Fibroblast of the conjunctiva (primary cell): ENCODE results near the gene MEGF11.
A peak's percentile ranks its signal among the peaks of the same experiment; 100 is the strongest.
"Not testable (repeated sequence)": the region's sequence is repeated elsewhere in the genome, so short reads cannot be mapped to it uniquely, and the experiment has no call there.

Experiments used
- DNase-seq: peaks from one replicate; pipeline ENCODE4 v3.0.0-alpha.2; 2010; ENCODE audit warnings: low read depth

MEGF11 gene

DNA sequence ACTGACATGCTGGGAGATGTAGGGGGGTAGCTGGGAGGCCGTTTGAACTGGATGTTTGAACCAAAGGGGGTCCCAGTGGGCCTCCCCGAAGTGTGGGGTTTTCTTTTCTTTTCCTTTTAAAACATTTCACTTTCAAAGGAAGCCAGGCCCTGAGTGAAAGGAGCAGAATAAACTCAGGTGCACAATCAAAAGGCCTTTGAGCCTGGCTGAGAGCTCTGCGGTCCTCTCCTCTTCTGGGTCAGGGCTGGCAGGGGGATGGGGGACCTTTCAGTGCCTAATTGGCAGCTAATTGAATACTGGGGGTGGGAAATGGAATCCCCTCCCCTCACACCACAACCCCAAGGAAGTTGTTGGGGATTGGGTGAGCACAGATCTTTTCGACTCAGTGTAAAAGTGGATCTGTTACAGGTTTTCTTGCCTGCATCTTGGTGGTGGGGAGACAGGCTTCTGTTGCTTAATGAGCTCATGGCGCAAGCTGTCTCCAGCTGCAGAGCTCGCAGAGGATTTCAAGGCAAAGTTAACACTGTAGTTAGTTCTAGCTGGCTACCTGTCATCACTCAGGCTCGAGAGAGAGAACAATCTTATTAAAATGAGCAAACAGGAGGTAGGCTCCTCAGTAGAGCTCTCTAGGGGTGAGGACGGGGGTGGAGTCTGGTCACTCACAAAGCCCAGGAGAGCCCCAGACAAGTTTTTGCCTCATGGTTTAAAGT lies 251.7 kb downstream of the MEGF11 start:
- DNase-seq: no peak

DNA sequence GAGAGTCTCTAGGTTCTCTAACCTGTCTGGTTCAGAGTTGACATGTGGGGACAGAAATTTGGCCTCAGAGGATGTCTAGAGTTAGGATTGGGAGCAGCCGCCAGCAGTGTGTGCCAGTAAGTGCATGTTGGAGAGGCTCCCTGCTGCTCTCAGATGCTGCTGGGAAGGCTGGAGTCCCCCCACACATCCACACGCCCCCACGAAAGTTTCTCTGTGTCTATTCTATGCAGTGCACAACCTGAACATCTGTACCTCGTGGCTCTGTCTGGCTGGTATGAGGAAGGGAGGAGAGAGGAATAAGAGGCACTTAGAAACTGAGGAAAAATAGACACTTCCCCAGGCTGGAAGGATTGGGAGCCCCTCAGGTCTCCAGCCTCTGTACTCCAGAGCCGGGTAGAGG lies 252.5 kb downstream of the MEGF11 start:
- no peak for DNase-seq

DNA sequence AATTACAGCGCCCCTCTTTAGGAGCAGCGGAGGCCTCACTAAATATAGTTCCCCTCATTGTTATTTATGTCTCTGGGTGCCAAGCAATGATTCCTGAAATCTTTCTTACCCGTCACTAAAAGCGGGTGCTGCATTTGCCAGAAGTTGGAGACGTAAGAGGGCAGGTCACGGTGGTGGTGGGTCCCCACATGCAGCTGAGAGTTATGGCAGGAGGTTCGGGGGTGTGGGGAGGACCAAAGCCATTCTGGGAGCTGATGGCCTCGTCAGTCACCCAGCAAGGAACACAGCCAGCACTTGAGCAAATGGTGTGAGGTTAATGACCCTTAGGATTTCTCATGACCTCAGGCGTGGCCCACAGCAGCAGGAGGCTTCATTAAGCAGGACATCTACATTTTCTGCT lies 255.1 kb downstream of the MEGF11 start:
- no peak for DNase-seq

DNA sequence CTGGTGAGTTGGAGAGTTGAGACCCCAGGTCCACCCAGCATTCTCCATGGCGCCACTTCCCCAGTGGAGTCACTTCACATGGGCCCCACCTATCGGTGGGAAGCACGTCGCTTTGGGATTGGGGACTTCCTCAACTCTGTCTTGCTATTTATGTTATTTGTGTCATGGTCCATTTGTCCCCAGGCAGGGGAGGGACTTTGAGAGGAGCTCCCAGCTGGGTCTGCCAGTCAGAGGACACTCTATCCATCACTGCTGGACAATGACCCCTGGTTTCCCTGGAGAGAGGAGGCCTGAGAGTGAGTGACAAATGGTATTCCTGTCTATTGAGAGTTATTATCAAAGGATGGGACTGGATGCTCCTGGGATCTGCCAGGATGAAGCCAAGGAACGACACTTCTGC lies 256.6 kb downstream of the MEGF11 start:
- DNase-seq: no peak

DNA sequence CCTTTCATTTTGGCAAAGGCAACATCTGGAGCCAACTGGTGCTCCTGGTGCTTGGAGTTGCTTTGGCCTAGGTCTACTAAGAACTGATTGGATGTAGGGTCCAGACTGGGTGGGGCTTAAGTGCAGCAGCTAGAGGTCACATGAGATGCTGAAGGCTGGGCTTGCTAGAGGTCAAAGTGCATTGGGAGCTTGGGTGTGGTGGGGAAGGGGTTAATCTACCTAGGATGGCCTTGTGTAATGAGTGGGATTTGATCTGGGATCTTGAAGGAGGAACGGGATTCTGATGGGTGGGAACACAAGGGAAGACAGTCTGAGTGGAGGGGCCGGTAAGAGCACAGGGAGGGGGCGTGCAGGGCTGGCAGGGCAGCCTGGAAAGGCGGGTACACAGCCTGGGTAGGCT lies 258.7 kb downstream of the MEGF11 start:
- DNase-seq: no peak

DNA sequence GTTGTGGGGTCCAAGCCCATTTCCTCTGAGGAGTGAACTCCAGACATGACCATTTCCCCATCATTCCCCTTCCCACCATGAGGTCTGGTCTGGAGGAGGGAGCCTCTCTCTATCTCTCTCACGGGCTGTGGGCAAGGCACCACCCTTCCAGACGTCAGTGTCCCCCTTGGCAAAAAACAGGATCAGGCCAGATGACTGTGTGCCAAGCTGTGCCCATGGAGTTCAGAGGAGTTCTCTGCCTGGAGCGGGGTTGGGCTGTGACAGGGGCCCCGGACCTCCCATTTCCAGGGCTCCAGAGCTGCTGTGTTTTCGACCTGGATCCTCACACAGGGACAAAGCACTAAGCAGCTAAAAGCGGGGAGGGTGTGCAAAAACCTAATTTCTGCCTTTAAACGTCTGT lies 259.8 kb downstream of the MEGF11 start:
- no peak for DNase-seq

DNA sequence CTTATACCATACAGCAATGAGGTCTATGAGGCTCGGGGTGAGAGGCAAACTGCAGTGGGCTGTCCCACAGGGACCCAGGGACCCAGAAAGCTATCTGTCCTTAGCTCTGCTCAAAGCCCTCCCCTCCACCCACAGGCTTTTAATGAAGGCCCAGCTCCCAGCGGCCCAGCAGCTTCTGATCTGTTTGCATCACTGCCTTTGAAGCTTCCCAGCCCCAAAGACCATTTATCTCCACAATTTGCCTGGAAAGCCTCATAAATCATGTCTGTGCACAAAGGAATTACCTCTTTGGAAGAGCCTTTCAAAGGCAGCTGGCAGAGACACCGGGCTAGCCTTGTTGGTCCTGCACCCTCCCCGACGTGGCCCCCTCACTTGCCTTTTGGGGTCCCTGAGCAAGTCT lies 260.3 kb downstream of the MEGF11 start:
- DNase-seq: no peak

DNA sequence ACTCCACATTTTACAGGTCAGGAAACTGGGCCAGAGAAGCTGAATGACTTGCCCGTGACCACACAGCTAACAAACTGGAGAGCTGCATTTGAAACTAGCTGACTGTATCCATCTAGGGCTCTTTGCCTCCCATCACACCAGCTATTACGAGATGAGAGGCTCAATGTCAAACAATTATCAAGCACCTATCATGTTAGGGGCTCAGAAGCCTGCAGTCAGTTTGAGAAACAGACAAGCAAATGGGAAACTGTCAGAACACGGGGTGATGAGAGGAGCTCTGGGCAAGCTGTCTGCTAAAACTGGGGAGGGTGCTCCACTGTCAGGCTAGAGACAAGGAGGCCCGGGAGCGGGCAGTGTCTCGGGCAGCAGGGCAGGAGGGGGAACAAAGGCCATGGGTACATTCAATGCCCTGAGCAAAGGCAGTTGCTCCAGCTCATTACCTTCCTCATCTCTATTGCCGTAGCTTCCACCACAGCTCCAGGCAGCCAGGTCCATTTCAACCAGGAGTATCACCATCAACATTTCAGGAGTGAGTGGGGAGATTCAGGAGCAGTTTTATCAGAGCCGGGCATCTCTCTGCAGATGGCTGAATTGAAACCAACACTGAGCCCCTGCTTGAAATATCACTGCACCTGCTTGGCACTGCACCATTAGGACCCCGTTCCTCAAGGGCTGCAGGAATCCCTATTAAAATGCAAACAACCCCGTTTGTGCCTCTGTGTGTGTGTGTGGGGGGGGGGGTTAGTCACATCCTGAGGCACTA lies 261.6 kb downstream of the MEGF11 start:
- no peak for DNase-seq

DNA sequence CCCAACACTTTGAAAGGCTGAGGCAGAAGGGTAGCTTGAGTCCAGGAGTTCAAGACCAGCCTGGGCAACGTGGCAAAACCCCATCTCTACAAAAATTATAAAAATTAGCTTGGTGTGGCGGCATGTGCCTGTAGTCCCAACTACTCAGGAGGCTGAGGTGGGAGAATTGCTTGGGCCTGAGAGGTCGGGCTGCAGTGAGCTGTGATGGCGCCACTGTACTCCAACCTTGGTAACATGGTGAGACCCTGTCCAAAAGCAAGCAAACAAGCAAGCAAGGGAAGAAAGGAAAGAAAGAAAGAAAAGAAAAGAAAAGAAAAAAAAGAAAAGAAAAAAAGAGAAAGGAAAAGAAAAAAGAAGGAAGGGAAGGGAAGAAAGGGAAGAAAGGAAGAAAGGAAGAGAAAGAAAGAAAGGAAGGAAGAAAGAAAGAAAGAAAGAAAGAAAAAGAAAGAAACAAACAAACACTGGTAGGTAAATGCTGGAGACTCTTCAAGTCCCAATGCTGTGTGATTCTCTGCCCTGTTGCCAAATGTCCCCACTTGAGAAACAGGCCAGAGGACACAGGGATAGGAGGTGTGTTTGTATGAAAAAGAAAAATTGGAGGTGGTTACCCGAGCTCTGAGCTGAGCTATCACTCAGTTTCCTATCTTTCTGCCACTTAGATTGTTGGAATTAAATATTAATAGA lies 263.1 kb downstream of the MEGF11 start:
- no peak for DNase-seq

DNA sequence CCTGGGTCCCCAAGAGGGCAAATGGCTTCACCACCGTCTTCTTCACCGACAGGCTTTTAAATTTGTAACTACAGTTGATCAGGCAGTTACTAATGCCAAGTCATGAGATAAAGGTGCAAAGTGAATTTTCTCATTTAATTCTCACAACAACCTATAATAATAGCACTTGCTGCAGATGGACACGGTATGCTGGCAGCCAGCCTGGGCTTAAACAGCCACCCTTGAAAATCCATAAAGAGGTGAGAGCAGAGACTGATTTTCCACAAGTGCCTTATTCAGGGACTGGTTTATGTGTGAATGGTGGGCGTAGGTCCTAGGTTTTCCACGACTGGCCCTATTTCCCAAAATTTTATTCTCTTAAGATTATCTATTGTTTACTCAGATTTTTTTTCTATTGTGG lies 266.4 kb downstream of the MEGF11 start:
- DNase-seq: no peak

DNA sequence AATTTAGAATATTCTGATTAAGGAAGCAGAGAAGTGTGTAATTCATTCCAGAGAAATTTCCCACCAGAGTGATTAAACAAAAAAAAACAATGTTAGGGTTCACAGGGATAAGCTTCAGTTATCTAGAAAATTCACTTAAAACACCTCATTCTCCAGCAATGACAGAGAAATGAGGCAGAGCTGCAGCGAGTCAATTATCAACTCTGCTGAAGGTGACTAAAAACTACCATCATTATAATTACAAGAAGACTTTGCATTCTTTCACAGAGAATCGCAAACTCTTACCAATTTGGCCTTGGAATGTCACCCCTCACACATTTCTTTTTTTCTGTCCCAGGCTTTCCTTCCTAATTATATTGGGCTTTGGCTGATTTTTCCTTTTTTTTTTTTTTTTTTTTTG lies 267.1 kb downstream of the MEGF11 start:
- DNase-seq: no peak

DNA sequence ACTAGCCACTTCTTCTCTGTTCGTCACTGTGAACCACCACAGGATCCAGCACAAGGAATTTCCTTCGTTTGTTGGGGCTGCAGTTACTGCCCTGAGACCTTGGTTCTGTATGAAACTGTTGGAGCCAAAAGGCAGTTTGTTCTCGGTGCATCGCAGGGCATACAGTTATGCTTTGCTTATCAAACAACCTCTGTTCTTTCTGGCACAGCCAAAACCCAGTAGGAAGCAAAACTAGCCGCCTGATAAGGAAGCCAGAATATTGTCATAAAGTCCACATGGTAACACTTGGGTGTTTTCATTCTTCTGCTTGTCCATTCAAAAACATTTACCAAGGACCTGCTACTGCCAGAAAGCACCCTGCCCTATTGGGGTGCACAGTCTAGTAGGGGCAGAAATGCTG lies 268.2 kb downstream of the MEGF11 start:
- no peak for DNase-seq

DNA sequence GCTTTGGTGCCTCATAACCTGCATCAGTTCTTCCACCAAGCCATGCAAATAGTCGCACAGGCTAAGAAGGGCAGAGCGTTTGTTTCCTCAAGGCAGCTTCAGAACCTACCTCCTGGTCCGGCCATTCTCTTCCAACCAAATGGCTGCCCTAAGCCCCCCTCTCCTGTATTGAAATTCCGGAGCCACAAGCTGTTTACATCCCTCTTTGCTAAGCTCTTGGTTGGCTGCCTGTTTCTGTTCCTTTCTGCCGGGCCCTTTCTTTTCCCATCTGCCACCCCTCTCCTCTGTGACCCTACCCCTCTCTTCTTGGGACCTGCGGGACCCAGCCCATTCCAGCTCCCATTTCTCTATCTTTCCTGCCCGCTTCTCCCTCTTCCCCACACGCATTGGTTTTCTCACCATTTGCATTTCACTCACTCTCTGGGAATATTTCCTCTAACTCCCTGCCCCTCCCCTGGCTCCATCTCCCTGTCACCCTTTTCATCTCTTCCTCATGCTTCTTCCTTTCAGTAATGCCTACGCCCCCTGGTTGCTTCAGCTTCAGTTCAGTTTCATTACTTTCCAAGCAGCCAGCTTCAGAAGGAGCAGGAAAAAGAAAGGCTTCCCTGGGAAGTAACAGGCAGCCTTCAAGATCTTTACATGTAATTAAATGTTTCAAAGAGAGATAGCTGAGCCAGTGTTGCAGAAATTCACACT lies 270.8 kb downstream of the MEGF11 start:
- DNase-seq: no peak

DNA sequence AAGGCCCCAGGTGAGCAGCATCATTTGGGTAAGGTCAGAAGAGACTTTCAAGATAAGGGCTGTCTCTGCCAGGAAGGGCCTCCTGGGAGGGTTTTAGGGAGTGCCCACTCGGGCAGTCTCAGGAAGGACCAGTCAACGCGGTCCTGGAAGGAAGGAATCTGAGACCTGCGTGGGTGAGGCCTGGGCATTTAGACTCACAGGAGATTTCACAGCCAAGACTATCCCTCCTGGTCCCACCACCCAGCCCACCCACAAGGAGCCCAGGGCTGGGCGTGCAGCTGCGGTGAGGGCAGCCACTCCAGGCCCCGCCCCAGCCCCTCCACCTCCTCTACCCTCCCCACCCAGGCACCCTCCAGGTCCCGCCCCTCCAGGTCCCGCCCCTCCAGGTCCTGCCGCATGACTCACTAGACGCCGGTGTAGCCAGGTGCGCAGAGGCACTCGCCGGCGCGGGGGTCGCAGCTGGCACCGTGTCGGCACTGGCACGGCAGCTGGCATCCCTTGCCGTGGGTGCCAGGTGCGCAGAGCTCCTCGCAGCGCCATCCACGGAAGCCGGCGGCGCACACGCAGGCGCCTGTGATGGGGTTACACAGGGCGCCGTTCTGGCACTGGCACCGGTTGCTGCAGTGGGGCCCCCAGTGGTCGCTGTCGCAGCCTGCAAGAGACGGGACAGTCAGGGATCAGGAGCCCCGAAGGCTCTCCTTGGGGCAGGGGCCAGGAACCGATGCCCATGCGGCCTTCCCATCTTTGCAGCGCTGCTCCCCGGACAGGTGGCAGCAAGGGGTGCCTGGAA lies 271.5 kb downstream of the MEGF11 start:
- DNase-seq: no peak

DNA sequence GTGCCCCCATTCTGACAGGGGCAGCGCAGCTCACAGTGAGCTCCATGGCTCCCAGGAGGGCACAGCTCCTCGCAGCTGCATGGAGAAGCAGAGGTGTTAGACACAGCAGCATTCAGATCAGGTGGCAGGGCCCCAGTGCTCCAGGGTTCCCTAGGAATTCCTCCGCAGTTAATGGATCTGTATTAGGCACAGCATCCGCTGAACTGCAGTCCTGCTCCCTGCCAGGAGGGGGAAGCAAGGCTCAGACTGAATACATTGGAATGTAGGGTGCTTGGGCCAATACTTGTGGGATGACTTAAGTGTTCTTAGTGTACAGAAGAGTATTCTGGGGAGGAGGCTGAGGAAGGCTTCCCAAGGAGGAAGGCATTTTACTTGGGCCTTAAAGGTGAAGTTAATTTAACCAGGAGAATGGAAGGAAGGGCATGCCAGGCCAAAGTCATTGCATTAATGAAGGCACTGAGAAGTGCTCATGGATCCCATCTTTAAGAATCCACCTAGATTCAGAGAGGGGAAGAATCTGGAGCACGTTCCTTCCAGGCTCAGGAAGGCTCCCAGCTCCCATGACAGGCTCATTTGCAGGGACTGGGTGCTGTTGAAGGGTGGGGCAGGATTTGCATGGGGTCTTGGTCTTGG lies 272.6 kb downstream of the MEGF11 start:
- peak; percentile 65 for DNase-seq

DNA sequence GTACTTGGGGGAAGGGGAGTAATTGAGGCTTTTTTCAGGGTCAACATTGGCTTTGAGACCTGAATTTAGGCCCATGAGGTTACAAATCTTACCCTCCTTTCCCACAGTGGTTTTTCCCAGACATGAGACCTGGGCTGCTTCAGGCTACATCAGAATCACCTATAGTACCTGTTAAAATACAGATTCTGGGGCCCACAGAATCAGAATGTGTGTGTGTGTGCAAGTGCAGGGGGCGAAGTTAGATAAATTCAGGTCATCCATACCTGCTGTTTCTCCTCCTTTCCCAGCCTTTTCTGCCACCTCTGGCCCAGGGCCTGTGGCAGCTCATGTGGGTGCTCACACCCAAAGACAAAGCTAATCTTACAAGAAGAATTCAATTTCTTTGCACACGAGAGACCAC lies 273.7 kb downstream of the MEGF11 start:
- DNase-seq: no peak

DNA sequence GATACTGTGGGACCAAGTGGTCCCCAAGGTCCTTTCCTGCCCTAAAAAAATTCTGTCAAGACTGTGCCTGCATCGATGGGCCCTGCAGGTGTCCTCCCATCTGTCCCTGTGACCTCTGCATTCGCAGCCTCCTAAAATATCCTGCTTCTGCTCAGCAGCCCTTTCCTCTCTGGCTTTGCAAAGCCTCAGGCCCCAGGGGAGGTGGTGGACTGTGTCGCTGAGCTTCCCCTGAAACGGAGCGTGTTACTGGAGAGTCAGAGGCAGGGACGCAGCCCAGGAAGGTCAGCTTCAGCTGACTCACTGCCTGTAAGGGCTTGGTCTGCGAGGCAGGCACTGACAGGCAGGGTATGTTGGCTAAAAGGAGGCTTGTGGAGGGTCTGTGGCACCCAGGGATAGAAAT lies 274.2 kb downstream of the MEGF11 start:
- no peak for DNase-seq

DNA sequence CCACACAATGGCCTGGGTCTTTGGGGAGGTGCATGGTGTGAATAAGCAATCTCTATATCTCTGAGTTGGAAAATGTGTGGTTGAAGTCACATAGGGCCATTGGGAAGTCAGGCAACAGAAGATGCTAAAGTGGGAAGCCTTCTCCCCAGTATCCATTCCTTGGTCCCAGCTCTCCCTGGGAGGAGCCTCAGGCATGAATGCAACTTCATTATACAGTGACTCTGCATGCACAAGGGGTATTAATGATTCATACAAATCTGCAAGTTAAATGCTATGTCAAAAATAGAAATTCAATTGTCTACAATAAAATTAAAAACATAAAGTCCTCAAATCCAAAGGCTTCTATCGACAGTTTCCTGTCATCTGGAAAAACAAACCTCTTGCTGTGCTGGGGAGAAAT lies 275.4 kb downstream of the MEGF11 start:
- no peak for DNase-seq

DNA sequence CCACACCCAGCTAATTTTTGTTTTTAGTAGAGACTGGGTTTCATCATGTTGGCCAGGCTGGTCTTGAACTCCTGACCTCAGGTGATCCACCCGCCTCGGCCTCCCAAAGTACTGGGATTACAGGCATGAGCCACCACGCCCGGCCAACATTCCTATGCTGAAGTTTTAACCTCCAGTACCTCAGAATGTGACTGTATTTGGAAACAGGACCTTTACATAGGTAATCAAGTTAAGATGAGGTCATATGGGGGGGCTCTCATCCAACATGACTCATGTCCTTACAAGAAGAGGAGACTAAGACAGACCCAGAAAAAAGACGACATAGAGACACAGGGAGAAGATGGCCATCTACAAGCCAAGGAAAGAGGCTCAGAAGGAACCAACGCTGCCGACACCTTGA lies 277.4 kb downstream of the MEGF11 start:
- not testable (repeated sequence) for DNase-seq

DNA sequence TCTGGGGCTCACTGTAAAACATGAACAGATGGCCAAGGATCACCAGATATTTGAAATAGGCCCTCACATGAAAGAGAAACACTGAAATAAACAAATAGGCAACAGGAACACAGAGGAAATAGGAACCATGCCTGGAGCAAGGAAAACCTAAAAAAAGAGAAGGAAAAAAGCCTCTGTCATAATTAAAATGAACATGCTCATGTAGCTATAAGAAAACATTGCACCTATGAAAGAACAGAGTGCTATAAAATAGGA lies 281.9 kb downstream of the MEGF11 start:
- DNase-seq: no peak

DNA sequence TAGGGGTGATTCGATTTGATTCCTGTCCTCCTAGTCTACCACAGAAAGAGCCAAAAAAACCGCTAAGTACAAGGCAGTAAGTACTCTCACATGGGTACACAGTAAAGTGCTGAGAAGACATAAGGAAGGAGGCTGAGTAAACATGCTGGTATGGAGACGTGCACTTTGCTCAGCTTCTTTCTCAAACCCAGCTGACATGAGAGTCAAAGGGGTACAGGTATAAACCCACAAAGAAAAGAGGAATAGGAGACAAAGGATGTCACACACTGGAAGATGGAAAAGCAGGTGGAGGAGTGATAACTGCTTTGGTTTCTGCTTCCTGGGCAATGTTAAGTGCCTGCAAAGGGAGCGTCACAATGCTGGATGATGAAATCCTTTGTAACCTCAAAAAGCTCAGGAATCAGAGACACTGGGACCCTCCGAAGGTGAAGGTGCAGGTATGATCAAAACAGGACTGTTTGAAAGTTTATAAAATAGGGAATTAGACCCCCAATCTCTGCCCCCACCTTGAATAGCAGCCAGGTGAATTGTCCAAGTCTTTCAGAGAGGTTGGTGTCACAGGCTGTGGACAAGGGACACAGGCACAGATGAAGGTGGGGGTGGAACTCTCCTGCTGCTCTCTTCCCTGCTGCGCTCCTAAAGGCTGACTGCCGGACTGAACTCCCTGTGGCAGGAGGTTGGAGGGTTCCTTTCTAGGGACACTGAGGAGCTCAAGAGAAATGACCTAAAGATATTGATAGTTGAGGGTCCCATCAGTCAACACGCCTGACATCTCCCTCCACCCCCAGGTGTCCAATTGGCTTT lies 282.4 kb downstream of the MEGF11 start:
- no peak for DNase-seq
